H7 (cell line): ENCODE data around the gene ADAM29. TPM values are rescaled to one million over a fixed set of nuclear protein-coding genes. Genes with fewer than 3 reads are reported as not detected.
A peak's percentile ranks its signal among the peaks of the same experiment; 100 is the strongest.
"Not testable (repeated sequence)": the region's sequence is repeated elsewhere in the genome, so short reads cannot be mapped to it uniquely, and the experiment has no call there.

Source experiments
- DNase-seq: peaks from one replicate; pipeline ENCODE4 v3.0.0; 2012
- H3K27me3 ChIP-seq: 2 replicates; pipeline ENCODE4 v1.6.0; 2011; ENCODE audit warnings: mild to moderate bottlenecking, low read length; ENCODE audit not compliant: control insufficient read depth, insufficient read depth
- H3K36me3 ChIP-seq: replicated peaks from 2 replicates; pipeline ENCODE4 v1.5.1; 2011; ENCODE audit warnings: low read length; ENCODE audit not compliant: control insufficient read depth, insufficient read depth
- H3K4me3 ChIP-seq: 2 replicates; pipeline ENCODE4 v1.5.1; 2011; ENCODE audit warnings: low read depth, mild to moderate bottlenecking, control low read depth, low read length, moderate library complexity; ENCODE audit not compliant: insufficient read depth
- total RNA-seq: library from RNA; depleted of rRNA; stranded (reverse); fragments of >200 nt; shearing (Covaris generic); gene quantifications from 2 replicates; pipeline ENCODE4 v1.2.3, GENCODE V29; 2014; rRNA removed

Gene ADAM29
- total RNA-seq: 0.18 TPM in 1 of 2 replicates, not detected in the other

- H3K36me3 ChIP-seq: no peaks in the 10 kb centered on the region
- no peaks in the 10 kb centered on the region for H3K27me3 ChIP-seq
- no peak within 1 kb of the TSS for H3K4me3 ChIP-seq
- DNase-seq: no peak
Observed at GRCh38 chr4:174918058-174918457, at the start of gene ADAM29. TSS of gene ADAM29 (plus strand) at chr4:174918358. CDS start at chr4:174975526, 57,168 bp downstream.

- DNase-seq: no peak
- Histone ChIP-seq H3K36me3 (no peaks in the 10 kb centered on the region), H3K4me3 (no peak overlapping the region), H3K27me3 (no peaks in the 10 kb centered on the region)
Observed at GRCh38 chr4:174869339-174869738, 48.8 kb upstream of the ADAM29 start.

DNA sequence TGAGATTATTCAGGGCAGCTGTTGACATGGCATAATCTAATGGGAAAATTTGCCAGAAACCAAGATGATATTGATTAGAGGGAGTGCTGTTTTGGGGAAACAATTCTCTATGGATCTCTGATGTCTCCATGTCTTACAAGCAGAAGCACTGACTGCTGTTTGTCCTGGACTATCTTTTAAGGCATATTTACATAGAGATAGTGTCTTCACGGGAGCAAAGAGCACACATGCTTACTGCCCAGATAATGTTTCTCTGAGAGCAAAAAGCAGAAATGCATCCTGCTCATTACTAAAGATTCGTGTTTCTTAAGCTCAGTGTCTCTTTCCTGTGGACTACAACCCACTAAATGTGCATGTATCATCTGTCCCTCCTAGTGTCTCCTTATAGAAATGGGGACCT is 47.8 kb upstream of the ADAM29 start:
- no peaks in the 10 kb centered on the region for H3K27me3 ChIP-seq
- no peak overlapping the region for H3K4me3 ChIP-seq
- no peaks in the 10 kb centered on the region for H3K36me3 ChIP-seq
- no peak for DNase-seq

DNA sequence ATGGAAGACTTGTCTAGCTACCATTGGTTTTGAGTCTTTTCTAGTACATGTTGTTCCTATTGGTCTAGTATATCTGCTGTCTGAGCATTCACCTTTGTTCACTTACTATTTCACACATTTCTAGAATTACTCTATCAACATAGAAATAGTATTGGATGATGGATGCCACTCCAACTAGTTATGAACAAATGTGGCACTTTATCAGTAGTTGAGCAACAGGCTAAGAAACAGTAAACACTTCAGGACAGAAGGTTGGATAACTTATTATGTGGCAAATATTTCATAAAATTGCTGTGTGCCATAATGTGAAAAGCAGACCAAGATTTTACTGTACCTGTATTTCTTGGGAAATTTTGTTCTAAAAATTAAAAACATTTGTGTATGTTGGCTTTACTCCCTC is 46.8 kb upstream of the ADAM29 start:
- Histone ChIP-seq H3K36me3 (no peaks in the 10 kb centered on the region), H3K27me3 (no peaks in the 10 kb centered on the region)
- no peak for DNase-seq

GRCh38 chr4:174873146-174873545 is 45.0 kb upstream of the ADAM29 start:
- H3K36me3 ChIP-seq, H3K27me3 ChIP-seq, H3K4me3 ChIP-seq, DNase-seq: not testable (repeated sequence)

More for the DNA sequence above, 46.8 kb upstream of the ADAM29 start:
- H3K4me3 ChIP-seq: no peak overlapping the region

DNA sequence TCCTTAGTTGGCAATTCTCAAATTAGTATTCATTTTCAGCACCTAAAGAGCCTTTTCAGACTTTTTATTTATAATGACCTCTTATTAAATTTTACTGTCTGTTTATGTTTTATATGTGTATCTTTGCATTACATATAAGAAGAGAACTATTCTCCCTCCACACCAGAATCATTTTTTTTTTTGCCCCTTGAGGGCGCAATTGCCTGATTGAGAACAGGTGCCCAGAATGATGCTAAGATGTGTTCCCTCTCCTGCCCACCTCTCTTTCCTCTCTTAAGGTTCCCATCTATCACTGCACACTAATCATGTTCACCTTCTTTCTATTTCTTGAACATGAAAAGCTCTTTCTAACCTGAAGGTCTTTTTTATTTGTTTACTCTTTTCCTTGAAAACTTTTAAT is 44.2 kb upstream of the ADAM29 start:
- Histone ChIP-seq H3K27me3 (no peaks in the 10 kb centered on the region), H3K4me3 (no peak overlapping the region), H3K36me3 (no peaks in the 10 kb centered on the region)
- DNase-seq: peak; percentile 8

GRCh38 chr4:174874898-174875297 is 43.3 kb upstream of the ADAM29 start:
- no peak for DNase-seq
- Histone ChIP-seq H3K27me3 (no peaks in the 10 kb centered on the region), H3K36me3 (no peaks in the 10 kb centered on the region), H3K4me3 (no peak overlapping the region)

GRCh38 chr4:174880001-174880400 is 38.2 kb upstream of the ADAM29 start:
- DNase-seq: no peak

GRCh38 chr4:174882317-174882992 is 35.7 kb upstream of the ADAM29 start:
- H3K27me3 ChIP-seq: no peaks in the 10 kb centered on the region
- H3K36me3 ChIP-seq: no peaks in the 10 kb centered on the region
- no peak overlapping the region for H3K4me3 ChIP-seq
- DNase-seq: no peak

More at GRCh38 chr4:174880001-174880400, 38.2 kb upstream of the ADAM29 start:
- no peaks in the 10 kb centered on the region for H3K27me3 ChIP-seq
- no peak overlapping the region for H3K4me3 ChIP-seq
- H3K36me3 ChIP-seq: no peaks in the 10 kb centered on the region

GRCh38 chr4:174907508-174907907 is 10.7 kb upstream of the ADAM29 start:
- Histone ChIP-seq H3K4me3 (no peak overlapping the region), H3K27me3 (no peaks in the 10 kb centered on the region), H3K36me3 (no peaks in the 10 kb centered on the region)
- no peak for DNase-seq

GRCh38 chr4:174910271-174910670 is 7.9 kb upstream of the ADAM29 start:
- H3K36me3 ChIP-seq: no peaks in the 10 kb centered on the region
- H3K27me3 ChIP-seq: no peaks in the 10 kb centered on the region
- no peak overlapping the region for H3K4me3 ChIP-seq
- DNase-seq: no peak

DNA sequence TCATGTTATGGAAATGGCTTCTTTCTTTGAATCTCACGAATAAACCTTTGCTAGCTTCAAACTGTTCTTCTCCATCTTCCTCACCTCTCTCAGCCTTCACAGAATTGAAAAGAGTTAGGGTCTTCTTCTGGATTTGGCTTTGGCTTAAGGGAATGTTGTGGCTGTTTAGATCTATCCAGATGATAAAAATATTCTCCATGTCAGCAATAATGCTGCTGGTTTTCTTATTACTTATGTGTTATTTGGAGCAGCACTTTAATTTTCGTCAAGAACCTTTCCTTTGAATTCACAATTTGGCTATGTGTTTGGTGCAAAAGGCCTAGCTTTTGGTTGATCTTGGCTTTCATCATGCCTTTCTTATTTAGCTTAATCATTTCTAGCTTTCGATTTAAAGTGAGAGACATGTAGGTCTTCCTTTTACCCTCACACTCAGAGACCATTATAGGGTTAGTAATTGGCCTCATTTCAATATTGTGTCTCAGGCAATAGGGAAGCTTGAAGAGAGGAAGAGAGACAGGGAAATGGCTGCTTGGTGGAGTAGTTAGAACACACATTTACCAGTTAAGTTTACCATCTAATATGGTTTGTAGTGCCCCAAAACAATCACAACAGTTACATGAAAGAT is 5.1 kb upstream of the ADAM29 start:
- Histone ChIP-seq H3K36me3 (no peaks in the 10 kb centered on the region), H3K4me3 (no peak overlapping the region), H3K27me3 (no peaks in the 10 kb centered on the region)
- no peak for DNase-seq

DNA sequence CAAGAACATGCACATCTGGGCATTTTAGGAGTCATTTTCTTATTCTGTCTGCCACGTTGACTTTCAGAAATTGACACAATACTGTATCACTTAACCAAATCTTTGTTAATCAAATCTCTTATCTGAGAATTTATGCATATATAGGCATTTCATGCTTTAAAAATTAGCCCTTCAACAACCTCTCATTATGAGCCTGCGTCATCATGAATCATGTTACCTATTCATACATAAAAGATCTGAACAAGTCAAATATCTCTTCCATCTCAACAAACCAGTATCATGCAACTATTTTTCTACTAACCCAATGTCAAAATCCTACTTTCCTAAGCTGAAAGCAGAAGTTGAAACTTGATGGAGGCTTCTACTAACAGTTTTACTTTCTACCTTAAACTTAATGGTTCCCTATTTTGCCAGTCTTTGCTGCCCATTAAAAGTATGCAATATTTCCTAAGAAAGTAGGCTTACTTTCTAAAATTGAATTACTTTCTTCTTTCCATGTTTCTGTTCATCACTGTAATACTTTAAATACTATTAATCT is 1.8 kb downstream of the ADAM29 start:
- no peaks in the 10 kb centered on the region for H3K27me3 ChIP-seq
- H3K4me3 ChIP-seq: no peak overlapping the region
- H3K36me3 ChIP-seq: no peaks in the 10 kb centered on the region
- DNase-seq: no peak

DNA sequence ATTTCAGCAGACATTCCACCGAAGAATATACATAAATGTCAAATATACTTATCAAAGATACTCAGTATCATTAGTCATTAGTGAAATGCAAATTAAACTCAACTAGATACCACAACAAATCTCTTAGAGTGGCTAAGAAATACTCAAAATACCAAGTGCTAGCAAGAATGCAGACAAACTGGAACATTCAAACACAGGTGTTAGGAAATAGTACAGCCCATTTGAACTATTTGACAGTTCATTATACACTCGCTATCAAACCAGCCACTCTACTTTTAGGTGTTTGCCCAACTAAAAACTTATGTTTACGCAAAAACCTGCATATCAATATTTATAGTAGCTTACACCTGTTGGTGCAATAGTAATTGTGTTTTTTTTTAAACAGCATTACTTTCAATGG is 8.8 kb downstream of the ADAM29 start:
- Histone ChIP-seq H3K4me3 (no peak overlapping the region), H3K36me3 (no peaks in the 10 kb centered on the region), H3K27me3 (no peaks in the 10 kb centered on the region)
- DNase-seq: no peak

DNA sequence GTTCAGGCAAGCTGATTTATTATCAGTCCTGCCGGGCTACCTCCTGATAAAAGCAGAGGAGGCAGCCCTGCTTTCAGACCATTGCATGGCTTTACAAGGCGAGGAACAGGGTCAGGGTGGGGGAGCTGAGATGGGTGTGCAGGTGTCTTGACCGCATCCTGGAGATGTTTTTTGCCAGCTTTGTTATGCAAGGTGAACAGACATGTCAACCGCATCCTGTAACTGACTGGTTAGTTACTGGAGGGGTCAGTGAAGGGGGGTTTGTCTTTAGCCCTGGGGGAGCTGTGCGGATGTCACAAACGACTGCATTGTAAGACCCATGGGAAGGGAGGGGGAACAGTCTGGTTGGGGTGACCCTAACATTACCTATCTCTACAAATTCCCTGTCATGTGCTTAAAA is 10.0 kb downstream of the ADAM29 start:
- no peak for DNase-seq

More for the DNA sequence above, 10.0 kb downstream of the ADAM29 start:
- Histone ChIP-seq H3K27me3 (no peaks in the 10 kb centered on the region), H3K36me3 (no peaks in the 10 kb centered on the region), H3K4me3 (no peak overlapping the region)
